HepG2 (cell line): ENCODE results near the gene C1QTNF3. TPM values are rescaled to one million over a fixed set of nuclear protein-coding genes. Genes with fewer than 3 reads are reported as not detected.

ENCODE experiments used
- ASH2L ChIP-seq: fragments of 300-600, 200-600 bp; sonication (generic); IDR thresholded peaks from 2 replicates; pipeline ENCODE4 v1.7.0; 2017; ENCODE audit warnings: low read depth, mild to moderate bottlenecking, moderate library complexity, mixed read lengths, low read length; ENCODE audit not compliant: insufficient read length
- CERS6 ChIP-seq: sonication (generic); formaldehyde crosslinking; IDR thresholded peaks from 2 replicates; pipeline ENCODE4 v1.5.0; 2020; ENCODE audit warnings: missing genetic modification reagents
- ETV5 ChIP-seq: IDR thresholded peaks from 2 replicates; pipeline ENCODE4 v1.6.1; 2018; ENCODE audit warnings: missing biosample characterization, missing genetic modification reagents, inconsistent platforms, borderline replicate concordance
- HNRNPUL1 ChIP-seq: fragments of 200-400 bp; formaldehyde crosslinking; IDR thresholded peaks from 2 replicates; pipeline ENCODE4 v1.6.1; 2017; ENCODE audit warnings: low read depth, mild to moderate bottlenecking, low read length, moderate library complexity
- JDP2 ChIP-seq: sonication (generic); formaldehyde crosslinking; IDR thresholded peaks from 2 replicates; pipeline ENCODE4 v1.8.1; 2022; ENCODE audit warnings: missing genetic modification reagents, borderline replicate concordance
- NFIC ChIP-seq: IDR thresholded peaks from 2 replicates; pipeline ENCODE4 v1.6.1; 2012; ENCODE audit warnings: mild to moderate bottlenecking, low read length, inconsistent platforms
- NFRKB ChIP-seq: fragments of 450-650 bp; IDR thresholded peaks from 2 replicates; pipeline ENCODE4 v1.6.1; 2017
- NR2F6 ChIP-seq, 2 experiments: IDR thresholded peaks; 2 replicates each; pipeline ENCODE4 v1.6.1; 2016; ENCODE audit warnings: antibody characterized with exemption in 1 of 2, mild to moderate bottlenecking in 1 of 2
- TFAP4 ChIP-seq: sonication (generic); IDR thresholded peaks from 2 replicates; pipeline ENCODE4 v1.6.1; 2016; ENCODE audit warnings: low read depth, borderline replicate concordance
- ZBTB25 ChIP-seq: IDR thresholded peaks from 2 replicates; pipeline ENCODE4 v1.6.1; 2018; ENCODE audit warnings: missing genetic modification reagents
- ZMYM4 ChIP-seq: sonication (generic); formaldehyde crosslinking; IDR thresholded peaks from 2 replicates; pipeline ENCODE4 v1.8.1; 2023; ENCODE audit warnings: mild to moderate bottlenecking, missing genetic modification reagents
- ZNF230 ChIP-seq: sonication (generic); formaldehyde crosslinking; IDR thresholded peaks from 2 replicates; pipeline ENCODE4 v1.4.0; 2020; ENCODE audit warnings: mild to moderate bottlenecking, missing genetic modification reagents
- ZNF264 ChIP-seq: sonication (generic); formaldehyde crosslinking; IDR thresholded peaks from 2 replicates; pipeline ENCODE4 v1.4.0; 2020; ENCODE audit warnings: missing genetic modification reagents
- ZNF564 ChIP-seq: sonication (generic); formaldehyde crosslinking; IDR thresholded peaks from 2 replicates; pipeline ENCODE4 v1.8.1; 2023; ENCODE audit warnings: mild to moderate bottlenecking, missing genetic modification reagents
- ZNF605 ChIP-seq: sonication (generic); formaldehyde crosslinking; IDR thresholded peaks from 2 replicates; pipeline ENCODE4 v1.8.0; 2022; ENCODE audit warnings: mild to moderate bottlenecking, missing genetic modification reagents
- ZNF644 ChIP-seq: IDR thresholded peaks from 2 replicates; pipeline ENCODE4 v1.6.1; 2016; ENCODE audit warnings: low read depth
- ZNF720 ChIP-seq: sonication (generic); formaldehyde crosslinking; IDR thresholded peaks from 2 replicates; pipeline ENCODE4 v1.4.0; 2020; ENCODE audit warnings: missing genetic modification reagents
- ZNF773 ChIP-seq: sonication (generic); formaldehyde crosslinking; IDR thresholded peaks from 2 replicates; pipeline ENCODE4 v1.4.0; 2020; ENCODE audit warnings: missing genetic modification reagents, borderline replicate concordance
- ZZZ3 ChIP-seq: sonication (generic); formaldehyde crosslinking; IDR thresholded peaks from 2 replicates; pipeline ENCODE4 v1.4.0; 2020; ENCODE audit warnings: missing genetic modification reagents, mild to moderate bottlenecking, borderline replicate concordance
- polyA plus RNA-seq, 8 experiments: library from polyadenylated mRNA; depleted of rRNA in 3 of 8; stranded (reverse) in 7 of 8; unstranded in 1 of 8; fragments of >200 nt; fragmentation: Illumina TruSeq in 4 of 8; extraction: Trizol in 4 of 8; gene quantifications; 2 replicates each; pipeline versions ENCODE4 v1.2.1 to v1.2.3, GENCODE V29; 2011 to 2016; ENCODE audit warnings: low read depth in 4 of 8, missing spikeins in 1 of 8, mixed read lengths in 1 of 8; ENCODE audit not compliant: insufficient read depth in 1 of 8
- total RNA-seq, 5 experiments: library from RNA; depleted of rRNA; stranded (reverse); fragments of >200 nt; fragmentation: Illumina TruSeq; extraction: Trizol; gene quantifications; 2 replicates each; pipeline ENCODE4 v1.2.3, GENCODE V29; 2016; ENCODE audit warnings: low read depth in 1 of 5
- TF ChIP-seq, protein P1 (sequence below): sonication (generic); formaldehyde crosslinking; IDR thresholded peaks from 2 replicates; pipeline ENCODE4 v1.5.0; 2020; ENCODE audit warnings: mild to moderate bottlenecking, missing genetic modification reagents, borderline replicate concordance
- TF ChIP-seq, protein P2 (sequence below): sonication (generic); formaldehyde crosslinking; IDR thresholded peaks from 2 replicates; pipeline ENCODE4 v1.4.0; 2020; ENCODE audit warnings: missing genetic modification reagents, borderline replicate concordance
- TF ChIP-seq, protein P3 (sequence below): sonication (generic); formaldehyde crosslinking; IDR thresholded peaks from 2 replicates; pipeline ENCODE4 v1.4.0; 2020; ENCODE audit warnings: mild to moderate bottlenecking, missing genetic modification reagents

The C1QTNF3 gene
- total and polyA plus RNA-seq, 2 of the 13 experiments (the other 11 are each of a cell fraction or from before 2014, with no cell fraction given) = 3.3 to 10.8 TPM

DNA sequence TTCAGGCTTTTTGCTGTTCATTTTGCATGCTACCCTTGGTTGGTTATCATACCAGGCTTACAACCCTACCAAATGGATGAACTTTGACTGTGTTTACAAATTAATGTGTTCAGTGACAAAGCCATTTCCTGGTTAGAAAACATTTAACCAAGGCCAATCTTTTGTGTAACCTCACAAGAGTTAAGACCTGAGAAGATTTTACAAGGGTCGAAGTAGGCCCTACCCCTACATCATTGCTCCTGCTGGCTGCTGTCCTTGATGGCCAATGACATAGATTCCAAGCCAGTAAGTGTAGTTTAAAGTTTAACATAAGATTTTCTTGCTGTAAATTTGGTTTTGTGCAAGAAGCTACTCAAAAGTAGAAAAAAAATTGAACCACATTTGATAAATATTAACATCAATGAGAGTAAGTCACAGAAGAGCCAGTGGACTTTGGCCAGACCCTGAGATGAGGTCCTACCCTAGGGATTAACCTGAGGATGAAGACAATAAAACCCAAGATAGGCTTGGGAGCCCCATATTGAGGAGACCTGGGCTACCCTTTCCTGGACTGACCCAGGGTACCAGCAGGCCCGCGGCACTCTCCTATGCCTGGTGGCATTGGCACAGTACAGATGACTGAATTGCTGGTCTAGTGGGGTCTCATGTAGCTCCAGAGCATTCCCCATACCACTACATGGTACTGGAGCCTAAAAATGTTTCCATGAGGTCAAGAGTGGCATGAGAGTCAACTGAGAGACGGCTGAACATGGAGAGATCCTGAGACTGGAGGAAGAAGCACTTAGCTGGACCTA is 8.3 kb downstream of the C1QTNF3 start (continued):
- TF ChIP-seq TFAP4 = no peak
- TF ChIP-seq, protein P1, sequence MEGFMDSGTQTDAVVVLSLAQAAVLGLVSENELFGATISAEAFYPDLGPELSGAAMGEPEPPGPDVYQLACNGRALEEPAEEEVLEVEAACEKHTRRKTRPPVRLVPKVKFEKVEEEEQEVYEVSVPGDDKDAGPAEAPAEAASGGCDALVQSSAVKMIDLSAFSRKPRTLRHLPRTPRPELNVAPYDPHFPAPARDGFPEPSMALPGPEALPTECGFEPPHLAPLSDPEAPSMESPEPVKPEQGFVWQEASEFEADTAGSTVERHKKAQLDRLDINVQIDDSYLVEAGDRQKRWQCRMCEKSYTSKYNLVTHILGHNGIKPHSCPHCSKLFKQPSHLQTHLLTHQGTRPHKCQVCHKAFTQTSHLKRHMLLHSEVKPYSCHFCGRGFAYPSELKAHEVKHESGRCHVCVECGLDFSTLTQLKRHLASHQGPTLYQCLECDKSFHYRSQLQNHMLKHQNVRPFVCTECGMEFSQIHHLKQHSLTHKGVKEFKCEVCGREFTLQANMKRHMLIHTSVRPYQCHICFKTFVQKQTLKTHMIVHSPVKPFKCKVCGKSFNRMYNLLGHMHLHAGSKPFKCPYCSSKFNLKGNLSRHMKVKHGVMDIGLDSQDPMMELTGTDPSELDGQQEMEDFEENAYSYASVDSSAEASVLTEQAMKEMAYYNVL = no peak
- no peak for TF ChIP-seq ZNF564 (CRISPR knock-in tag)
- no peak for TF ChIP-seq NFRKB
- 0 out of 2 replicates have a peak, but pooled peaks have one; percentile 55 for TF ChIP-seq ZNF264 (CRISPR knock-in tag)
- TF ChIP-seq NFIC = peak; percentile 77; the same call in 1 of the 2 replicates
- no peak for TF ChIP-seq HNRNPUL1
- peak; percentile 69; the same call in 1 of the 2 replicates for TF ChIP-seq ZMYM4 (CRISPR knock-in tag)
- no peak for TF ChIP-seq JDP2 (CRISPR knock-in tag)
- TF ChIP-seq, protein P2, sequence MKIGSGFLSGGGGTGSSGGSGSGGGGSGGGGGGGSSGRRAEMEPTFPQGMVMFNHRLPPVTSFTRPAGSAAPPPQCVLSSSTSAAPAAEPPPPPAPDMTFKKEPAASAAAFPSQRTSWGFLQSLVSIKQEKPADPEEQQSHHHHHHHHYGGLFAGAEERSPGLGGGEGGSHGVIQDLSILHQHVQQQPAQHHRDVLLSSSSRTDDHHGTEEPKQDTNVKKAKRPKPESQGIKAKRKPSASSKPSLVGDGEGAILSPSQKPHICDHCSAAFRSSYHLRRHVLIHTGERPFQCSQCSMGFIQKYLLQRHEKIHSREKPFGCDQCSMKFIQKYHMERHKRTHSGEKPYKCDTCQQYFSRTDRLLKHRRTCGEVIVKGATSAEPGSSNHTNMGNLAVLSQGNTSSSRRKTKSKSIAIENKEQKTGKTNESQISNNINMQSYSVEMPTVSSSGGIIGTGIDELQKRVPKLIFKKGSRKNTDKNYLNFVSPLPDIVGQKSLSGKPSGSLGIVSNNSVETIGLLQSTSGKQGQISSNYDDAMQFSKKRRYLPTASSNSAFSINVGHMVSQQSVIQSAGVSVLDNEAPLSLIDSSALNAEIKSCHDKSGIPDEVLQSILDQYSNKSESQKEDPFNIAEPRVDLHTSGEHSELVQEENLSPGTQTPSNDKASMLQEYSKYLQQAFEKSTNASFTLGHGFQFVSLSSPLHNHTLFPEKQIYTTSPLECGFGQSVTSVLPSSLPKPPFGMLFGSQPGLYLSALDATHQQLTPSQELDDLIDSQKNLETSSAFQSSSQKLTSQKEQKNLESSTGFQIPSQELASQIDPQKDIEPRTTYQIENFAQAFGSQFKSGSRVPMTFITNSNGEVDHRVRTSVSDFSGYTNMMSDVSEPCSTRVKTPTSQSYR (CRISPR knock-in tag) = no peak
- no peak for TF ChIP-seq ZNF230 (CRISPR knock-in tag)
- TF ChIP-seq, protein P3, sequence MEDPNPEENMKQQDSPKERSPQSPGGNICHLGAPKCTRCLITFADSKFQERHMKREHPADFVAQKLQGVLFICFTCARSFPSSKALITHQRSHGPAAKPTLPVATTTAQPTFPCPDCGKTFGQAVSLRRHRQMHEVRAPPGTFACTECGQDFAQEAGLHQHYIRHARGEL = no peak
- no peak for TF ChIP-seq ZBTB25
- TF ChIP-seq ZNF720 (CRISPR knock-in tag) = no peak
- no peak for TF ChIP-seq ZNF773 (CRISPR knock-in tag)
- TF ChIP-seq ZNF644 (CRISPR knock-in tag) = peak; percentile 43; the same call in 1 of the 2 replicates
- TF ChIP-seq ZZZ3 (CRISPR knock-in tag) = no peak
- TF ChIP-seq NR2F6 (IDR thresholded peaks at IDR 0.05) = peak; percentile 17; the same call in 1 of the 2 replicates
- TF ChIP-seq NR2F6 (CRISPR knock-in tag; IDR thresholded peaks at IDR 0.05) = peak; percentile 64; the same call in 1 of the 2 replicates
- TF ChIP-seq ASH2L = peak; percentile 46
- TF ChIP-seq ETV5 (CRISPR knock-in tag) = peak; percentile 46; the same call in 1 of the 2 replicates
- no peak for TF ChIP-seq ZNF605 (CRISPR knock-in tag)
- TF ChIP-seq CERS6 (CRISPR knock-in tag) = no peak
